GM21576 (cell line): ENCODE results near the gene DIP2C.

ENCODE experiments used
- ATAC-seq: cut with Tn5 transposase; IDR thresholded peaks from one replicate; pipeline ENCODE4 v1.9.1; 2021; ENCODE audit warnings: mild to moderate bottlenecking, moderate library complexity; ENCODE audit not compliant: unreplicated experiment

Gene DIP2C

DNA sequence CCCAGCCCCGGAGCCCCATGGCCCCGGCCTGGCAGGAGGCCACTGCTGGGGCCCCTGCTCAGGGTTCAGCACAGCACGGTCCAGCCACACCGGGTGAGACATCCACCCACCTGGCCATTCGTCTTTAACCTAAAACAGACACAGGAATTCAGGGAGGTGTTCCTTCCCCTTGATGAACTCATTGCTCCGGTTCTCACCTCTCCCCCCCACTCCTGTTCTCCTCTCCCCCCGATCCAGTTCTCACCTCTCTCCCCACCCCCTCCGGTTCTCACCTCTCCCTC is 129.8 kb downstream of the DIP2C start:
- no peak for ATAC-seq

DNA sequence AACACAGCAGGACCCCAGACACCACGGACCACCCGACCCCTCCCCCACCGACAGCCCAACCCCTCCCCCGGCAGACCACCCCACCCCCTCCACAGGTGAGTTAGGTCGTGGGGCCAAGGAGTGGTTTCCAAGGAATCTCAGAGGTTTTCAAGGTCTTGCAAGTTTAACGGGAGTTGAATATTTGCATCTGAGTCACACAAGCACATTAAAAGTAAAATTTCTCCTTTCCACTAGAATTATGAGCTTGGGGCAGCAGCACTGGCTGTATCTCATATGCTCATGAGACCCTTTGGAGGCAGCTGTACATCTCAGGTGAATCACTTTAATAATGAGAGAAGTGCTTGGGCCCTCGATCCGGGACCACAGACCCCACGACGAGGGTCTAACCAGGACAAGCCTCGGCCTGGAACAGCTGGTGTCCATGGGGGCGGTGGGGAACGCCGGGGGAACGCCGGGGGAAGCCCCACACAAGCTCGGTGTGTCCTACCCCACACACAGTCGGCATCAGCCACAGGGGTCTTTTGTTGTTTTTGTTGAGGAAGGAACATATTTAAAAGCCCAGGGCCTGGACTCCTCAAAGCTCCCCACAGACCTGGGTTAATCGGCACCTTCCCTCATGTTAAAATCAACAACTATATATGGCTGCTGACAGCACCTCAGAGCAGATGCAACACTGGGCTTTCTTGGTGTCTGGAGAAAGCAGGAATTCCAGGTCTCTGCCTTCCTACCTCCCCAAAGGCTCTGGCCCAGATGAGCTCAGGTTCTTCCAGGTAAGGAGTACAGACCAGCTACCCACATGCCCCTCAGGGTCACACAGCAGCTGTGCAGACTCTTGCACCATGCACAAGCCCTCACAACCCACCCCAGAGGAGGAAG is 130.3 kb downstream of the DIP2C start:
- no peak for ATAC-seq

DNA sequence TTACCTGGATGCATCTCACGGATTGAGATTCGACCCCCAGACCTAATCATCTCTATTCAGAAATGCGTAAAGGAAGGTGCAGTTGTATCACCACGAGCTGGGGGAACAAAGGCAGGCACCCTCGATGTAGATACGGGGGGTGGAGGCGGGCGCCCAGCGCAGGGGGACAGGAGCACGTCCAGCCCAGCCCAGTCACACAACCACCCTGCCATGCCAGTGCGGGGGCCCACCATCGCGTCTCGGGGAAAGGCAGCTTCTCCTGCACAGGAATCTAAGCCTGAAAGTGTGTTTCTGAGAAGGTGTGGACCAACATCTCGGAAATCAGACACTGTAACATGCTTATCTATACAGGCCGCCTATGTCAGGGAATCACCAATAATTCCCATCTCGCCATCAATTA is 131.1 kb downstream of the DIP2C start:
- ATAC-seq = no peak

DNA sequence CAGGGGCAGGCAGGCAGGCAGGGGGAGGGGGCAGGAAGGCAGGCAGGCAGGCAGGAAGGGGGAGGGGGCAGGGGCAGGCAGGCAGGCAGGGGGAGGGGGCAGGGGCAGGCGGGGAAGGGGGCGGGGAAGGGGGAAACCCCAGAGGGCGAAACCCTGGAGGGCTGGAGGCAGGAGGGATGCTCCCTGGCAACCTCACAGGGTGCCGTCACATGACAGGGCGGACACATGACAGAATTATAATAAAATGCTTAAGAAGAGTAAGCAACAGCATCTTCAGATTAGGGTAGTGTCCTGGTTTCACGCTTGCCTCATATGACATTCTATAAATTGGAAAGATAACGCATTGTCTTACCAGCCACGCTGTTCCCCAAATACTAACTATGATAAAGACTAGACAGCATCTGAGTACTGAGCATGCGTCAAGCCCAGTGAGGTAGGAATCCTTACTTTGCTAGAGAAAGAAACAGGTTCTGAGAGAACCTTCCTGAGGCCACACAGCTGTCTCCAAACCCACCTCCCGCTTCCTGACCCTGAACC is 131.6 kb downstream of the DIP2C start:
- no peak for ATAC-seq

DNA sequence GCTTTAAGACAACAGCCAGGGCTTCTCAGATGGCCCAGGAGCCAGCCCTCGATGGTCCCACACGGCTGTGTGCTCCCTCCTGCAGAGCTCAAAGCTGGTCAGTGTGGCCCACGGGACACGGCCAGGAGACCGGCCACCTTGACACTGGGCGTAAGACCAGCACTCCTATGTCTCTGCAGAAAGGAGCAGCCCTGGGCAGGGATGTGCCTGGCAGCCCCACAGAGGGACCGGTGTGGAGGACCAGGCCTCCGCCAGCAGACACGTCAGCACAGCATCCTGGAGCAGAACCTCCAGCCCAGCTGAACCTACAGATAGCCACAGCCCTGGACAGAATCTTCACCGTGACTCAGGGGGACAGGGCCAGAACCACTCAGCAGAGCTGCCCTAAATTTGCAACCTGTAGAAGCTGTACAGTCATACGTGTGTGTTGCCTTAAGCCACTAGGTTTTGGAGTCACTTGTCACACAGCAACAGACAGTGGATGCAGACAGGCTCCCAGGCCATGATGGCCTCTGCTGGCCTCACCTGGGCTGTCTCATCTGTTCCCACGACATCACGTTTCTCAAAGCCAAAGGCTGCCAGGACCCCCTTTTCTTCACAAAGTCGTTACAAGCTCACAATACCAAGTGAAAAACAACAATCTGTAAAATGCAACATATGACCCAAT is 132.4 kb downstream of the DIP2C start:
- no peak for ATAC-seq

DNA sequence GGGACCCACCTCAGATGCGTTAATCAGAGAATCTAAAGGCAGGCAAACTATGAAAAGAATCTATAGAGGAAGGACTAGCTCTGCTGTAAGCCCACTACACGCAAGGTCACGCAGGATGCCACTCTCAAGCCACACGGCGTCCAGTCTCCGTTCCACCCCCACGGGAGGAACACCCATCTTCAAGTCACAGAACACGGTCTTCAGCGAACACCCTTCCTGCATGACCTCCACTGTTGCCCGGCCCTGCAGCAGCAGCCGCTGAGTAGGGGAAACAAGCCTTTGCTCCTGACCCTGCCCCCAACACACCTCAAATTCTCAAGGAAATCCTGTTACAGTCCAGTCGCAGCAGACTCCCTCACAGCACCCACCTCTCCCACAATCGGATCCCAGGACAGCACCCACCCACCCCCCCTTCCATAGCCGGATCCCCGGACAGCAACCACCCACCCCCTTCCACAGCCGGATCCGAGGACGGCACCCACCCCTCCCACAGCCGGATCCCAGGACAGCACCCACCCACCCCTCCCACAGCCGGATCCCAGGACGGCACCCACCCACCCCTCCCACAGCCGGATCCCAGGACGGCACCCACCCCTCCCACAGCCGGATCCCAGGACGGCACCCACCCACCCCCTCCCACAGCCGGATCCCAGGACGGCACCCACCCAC is 133.7 kb downstream of the DIP2C start:
- no peak for ATAC-seq

DNA sequence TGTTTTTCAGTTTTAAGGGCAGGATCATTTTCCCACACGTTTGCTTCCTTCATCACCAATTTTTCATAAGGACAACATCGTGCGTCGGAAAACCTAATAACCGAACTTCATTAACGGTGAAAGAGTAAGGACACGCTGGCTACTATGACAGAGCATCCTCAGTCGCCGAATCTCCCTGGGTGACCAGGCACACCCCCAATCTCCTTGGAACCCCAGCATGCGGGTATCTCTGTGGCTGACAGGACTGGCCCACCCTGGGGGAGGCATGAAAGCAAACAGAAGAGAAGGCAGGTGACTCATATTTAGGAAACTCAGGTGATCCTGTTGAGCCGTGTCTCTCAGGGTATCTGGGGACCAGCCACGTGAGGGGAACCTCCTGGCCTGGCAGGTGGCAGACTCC is 134.2 kb downstream of the DIP2C start:
- ATAC-seq = no peak

DNA sequence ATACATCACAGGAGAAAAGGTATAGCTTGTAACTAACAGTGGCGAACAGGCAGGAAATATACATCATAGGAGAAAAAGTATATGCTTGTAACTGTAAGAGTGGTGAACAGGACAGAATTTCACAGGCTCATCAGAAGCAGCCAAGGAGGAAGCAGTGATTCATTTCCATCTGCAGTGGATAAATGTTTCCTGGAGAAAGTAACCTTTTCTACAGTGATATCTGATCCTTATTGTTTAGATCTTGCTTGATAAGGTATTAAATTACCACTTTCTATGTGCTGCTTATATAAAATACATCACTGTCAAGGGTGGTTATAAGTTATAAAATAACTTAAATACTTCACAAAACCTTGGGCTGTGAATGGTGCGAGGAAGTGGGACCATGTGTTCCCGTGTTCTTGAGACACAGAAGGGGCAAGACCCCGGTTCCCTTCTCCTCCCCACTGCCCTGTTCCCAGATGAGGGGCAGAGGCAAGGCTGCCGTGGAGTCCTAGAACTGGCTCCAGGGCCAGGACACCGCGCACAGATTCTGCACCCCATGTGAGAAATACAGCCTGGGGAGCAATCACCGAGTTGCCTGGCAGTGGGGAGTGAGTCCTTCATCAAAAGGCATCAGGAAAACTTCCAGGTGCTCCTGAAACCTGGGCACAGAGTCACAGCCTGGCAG is 135.2 kb downstream of the DIP2C start:
- no peak for ATAC-seq

DNA sequence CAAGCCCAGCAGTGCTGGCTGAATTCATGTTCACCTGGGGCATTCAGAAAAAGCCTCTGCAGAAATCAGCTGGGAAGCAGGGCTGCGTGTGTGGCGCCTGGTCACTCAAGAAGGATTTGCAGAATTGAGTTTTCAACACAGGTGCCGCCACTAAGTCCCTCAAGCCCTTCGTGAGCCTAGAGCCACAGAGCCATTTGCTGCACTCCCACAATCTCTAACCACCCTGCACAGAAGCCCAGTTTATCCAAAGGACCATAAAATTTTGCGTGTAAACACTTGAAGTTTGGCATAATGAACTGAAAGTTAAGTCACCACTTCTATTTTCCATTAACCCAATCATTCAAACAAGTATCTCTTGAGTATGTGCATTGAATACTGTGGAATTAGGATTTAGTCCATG is 136.2 kb downstream of the DIP2C start:
- no peak for ATAC-seq

DNA sequence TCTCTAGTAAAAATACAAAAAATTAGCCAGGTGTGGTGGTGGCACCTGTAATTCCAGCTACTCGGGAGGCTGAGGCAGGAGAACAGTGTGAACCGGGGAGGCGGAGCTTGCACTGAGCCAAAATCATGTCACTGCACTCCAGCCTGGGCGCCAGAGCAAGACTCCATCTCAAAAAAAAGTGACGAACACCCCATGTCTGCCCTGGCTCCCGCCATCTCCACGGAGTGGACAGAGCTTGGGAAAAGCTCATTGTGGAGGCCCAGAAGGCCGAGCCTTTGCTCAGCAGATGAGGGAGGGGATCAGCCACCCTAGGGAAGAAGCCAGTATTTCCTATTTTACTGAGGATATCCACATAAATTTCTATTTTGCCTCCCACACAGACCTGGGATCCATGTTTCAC is 136.8 kb downstream of the DIP2C start:
- ATAC-seq = no peak

DNA sequence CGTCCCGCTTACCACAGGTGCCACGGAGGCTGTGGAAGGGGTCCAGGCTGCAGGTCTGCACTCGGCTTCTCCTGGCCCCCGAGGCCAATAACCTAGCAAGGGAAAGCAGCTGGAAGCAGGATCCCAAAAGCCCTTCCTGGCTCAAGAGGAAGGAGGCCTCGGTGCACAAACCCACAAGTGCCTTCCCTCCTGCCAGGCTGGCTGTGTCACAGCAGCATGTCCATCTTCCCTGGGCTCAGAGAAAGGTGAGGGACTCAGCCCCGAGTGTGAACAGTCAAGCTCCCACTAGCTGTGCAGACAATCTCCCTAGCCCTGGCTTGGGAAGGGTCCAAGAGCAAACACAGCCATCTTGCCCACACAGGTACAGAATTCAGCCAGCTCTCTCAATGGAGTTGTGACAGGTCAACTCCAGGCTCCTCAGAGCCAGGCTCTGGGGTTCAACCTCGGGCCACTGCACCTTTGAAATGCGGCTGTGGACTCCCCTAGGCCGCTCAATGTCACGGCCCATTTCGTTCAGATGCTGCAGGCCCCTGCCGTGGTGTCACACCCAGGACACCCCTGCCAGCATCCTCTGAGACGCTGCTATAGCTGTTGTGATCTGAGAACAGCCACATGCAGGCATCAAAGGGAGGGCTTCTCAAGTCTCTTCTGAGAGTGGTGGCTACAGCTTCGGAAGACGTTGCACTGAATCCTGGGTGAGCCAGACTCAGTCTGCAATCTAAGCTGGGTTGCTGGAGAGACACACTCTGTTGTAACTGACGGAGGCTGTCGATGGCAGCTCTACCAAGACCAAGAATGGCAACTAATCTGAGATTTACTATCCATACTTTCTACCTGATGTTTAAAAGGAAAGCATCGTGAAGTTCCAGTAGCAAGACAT is 137.9 kb downstream of the DIP2C start:
- no peak for ATAC-seq

DNA sequence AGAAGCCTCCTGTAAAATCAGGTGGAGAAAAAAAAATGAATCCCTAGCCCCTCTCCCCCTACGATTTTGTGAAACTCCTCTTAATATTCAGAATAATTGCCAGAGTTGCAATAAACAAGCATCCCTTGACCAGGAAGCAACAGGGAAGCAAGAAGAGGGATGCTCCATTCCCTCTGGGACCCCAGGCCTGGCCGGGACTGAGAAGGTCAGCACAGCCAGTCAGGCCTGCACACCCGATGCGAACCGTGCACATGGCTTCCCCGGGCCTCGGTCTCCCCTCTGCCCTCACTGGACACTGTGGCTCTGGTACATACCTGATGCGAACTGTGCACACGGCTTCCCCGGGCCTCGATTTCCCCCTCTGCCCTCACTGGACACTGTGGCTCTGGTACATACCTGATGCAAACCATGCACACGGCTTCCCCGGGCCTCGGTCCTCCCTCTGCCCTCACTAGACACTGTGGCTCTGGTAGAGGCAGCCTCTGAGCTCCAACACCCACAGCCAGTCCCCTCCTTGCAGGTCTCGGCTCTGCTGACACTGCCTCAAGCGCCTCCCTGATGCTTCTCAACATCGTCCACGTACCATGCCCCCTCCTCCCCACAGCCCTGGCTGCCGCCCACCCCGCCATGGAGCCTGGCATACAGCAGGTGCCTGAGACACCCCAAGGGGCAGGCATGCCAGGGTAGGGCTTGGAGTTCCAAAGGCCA is 138.6 kb downstream of the DIP2C start:
- no peak for ATAC-seq

DNA sequence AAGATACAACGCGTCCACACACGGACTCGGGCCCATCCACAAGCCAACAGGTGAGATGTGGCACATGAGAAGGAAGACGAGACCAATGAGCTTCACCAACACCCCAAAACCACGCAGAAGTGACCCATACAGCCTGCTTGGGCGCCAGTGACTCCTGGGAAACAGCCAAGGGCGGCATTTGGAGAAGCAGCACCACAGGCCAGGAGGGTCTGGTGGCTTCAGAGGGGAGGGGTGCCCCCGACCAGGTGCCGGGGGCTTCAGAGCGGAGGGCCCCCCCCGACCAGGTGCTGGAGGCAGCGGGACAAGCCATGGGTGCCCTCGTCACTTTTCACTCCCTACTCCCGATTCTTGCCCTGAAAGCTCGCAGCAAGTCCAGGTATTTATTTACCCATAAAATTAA is 140.1 kb downstream of the DIP2C start:
- ATAC-seq = no peak

DNA sequence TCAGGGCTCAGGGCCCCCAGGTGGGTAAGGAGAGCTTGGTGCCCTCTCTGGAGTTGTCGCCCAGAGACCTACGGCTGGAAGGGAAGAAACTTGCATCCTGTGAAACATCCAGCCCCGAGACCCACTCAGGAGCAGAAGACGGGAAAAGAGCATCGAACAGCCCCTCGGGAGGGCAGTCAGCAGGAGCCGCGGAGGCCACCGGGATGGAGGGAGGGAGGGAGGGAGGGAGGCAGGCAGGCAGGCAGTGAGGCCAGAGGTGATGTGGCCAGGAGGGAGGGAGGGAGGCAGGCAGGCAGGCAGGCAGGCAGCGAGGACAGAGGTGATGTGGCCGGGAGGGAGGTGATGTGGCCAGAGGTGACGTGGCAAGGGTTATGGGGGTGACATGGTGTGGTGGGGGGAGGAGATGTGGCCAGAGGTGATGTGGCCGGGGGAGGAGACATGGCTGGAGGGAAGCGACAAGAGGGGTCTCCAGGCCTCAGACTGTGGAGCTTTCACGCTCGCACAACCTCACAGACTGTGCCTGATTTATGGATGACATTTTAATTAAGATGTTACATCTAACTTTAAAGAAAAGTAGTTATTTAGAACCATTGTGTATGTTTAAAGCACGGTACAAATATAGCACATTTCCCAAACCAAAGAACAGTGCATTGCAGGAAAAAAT is 141.1 kb downstream of the DIP2C start:
- ATAC-seq = no peak

DNA sequence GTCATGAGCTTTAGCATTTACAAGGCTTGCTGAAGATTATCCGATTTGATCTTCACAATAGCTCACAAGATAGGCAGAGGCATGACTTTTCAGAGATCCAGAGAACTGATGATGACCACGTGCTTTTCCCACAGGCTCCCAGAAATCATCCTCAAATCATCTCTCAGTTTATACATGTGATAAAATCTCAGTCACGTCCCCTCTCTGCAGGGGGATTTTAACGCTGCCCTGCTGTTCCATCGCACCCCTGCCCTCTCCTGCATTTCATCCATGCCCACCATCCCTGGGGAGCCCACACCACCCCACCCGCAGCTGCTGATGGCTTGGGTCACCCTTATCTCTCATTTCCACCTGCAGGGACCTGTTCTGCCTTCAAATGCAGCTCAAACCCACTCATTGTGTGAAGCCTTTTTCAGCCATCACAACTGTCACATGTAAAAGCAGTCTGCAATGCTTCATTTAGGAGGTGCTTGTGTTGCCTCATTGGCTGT is 141.8 kb downstream of the DIP2C start:
- ATAC-seq = no peak

DNA sequence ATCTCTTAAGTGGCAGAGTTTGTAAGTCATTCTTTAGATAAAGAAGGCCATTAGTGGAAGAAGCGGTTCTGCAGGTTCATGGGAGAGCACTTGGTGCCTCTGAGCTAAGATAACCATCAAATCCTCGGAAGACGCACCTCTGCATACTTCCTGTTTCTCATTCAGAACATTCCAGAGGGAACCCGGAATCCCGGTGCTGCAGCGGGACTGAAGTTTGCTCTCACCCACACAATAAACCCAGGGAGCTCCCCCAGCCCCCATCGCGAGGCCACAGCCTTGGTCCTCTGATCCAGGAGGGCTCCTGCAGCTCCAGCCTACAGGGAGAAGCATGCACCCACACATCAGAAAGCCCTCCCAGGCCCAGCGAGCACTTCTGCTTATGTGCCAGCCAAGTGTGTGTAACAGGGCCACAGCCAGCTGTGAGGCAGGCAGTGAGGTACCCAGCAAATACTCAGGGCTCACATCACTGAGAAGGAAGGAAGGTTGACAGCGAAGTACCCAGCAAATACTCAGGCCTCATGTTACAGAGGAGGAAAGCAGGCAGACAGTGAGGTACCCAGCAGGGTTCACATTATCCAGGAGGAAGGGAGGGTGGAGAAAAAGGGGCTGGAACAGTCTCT is 142.4 kb downstream of the DIP2C start:
- no peak for ATAC-seq

DNA sequence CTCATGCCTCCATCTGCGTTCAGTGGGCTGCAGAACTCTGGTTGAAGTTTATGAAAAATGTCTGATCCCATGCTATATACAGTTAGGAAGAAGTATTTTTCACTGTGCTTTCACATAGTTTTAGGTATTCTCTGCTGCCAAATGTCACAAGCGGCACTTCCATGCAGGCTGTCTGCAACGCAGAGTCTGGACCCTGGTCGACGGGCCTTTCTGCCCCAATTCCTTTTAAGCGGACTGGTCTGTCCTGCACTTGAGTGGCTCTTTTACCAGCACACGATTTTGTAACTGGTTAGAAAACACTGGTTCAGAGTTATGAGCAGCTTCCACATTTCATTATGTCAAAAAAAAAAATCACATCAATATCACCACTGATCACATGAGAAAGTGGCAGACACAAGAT is 143.0 kb downstream of the DIP2C start:
- no peak for ATAC-seq
